ENCODE measurements around the gene GALM.
"Not testable (repeated sequence)": the region's sequence is repeated elsewhere in the genome, so short reads cannot be mapped to it uniquely, and the experiment has no call there.

Gene GALM

GRCh38 chr2:38683766-38684165 lies 17.9 kb downstream of the GALM start:
- DNase-seq = no peak

- DNase-seq = no peak
Measured at GRCh38 chr2:38685116-38685735, 19.3 kb downstream of the GALM start.

GRCh38 chr2:38690499-38691420 lies 24.8 kb downstream of the GALM start:
- DNase-seq = no peak

DNA sequence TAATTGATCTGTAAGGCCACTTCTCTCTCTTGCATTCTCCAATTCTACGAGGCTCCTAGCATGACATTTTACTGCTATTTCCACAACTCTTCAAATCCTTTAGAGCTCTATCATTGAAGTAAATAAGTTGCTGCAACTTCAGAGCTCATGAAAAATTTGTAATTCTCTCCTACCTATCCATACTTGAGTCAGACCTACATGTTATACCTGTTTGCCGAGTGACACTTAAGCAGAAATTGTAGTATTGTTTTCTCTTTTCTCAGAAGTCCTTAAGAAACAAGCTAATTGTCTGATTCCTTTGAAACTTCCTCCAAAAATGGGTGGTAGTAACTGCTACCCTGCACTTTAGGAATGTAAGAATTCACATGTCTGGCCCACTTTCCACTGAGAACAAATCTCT lies 26.1 kb downstream of the GALM start:
- no peak for DNase-seq

DNA sequence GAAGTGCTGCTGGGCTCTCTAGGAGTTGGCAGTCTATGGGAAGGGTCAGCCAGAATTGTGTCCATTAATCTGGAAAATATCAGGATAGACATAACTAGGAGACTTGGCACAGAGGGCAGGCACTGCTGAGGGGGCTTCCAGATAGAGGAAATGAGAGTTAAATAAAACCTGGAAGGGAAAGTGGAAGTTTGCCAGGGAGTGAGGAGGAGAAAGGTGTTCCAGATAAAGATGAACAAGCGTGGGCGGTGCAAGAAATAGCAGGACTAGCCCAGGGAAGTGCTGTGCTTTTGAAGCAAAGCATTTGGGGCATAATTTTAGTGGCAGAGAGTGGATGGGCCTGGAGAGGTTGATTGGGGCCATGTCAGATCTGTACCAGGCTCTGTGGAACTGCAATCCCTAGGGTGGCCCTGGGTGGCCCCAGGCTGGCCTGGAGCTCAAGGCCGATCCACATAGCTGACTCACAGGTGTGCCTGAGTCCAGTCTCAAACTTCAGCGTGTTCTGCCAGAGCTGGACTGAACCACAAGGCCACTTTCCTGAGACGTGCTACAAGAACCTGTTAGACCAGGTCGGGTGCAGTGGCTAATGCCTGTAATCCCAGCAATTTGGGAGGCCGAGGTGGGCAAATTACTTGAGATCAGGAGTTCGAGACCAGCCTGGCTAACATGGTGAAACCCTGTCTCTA lies 26.9 kb downstream of the GALM start:
- DNase-seq = no peak

- no peak for DNase-seq
Measured at GRCh38 chr2:38697116-38697840, 31.4 kb downstream of the GALM start.

- no peak for DNase-seq
Measured at GRCh38 chr2:38698467-38699003, 32.6 kb downstream of the GALM start.

GRCh38 chr2:38700113-38700785 lies 34.3 kb downstream of the GALM start:
- DNase-seq = no peak

DNA sequence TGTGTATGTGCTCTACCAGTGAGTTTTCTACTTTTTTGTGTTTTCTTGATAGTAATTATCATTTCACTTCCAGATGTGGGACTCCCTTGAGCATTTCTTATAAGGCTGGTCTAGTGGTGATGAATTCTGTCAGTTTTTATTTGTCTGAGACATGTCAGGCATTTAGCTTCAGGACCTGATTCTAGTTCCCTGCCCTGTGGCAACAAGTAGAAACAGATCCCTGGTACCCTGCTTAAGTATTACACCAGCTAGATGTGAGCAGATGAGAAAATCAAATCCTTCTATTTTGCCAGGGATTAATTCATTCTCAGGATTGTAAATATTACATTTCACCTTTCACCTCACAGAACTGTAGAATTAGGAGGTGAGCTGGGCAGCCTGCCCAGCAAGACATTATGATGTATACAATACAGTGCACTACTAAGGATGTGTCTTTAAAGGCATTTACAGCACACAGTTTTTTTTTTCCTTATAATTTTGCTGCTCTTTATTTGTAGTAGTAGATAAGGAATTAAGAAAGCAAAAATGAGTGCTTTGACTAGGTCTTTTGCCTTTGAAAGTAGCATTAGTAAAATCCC lies 35.1 kb downstream of the GALM start:
- no peak for DNase-seq

DNA sequence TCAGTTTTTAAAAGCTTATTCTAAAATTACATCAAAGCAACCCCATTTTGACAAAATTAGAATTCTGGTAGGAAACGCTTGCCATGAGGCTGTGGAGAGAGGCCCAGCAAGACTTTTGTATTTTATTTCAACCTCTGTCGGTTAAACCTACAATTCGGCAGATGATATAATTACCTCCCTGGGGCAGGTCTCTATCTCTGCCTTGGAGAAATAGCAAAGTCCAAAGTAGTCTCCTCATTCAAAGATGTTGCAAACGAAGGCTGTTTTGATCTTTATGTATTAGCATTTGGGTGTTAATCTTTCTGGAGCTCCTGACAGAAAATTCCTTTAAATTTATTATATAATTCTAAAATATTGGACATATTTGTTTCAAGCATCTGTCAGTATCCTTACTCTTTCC lies 35.6 kb downstream of the GALM start:
- DNase-seq = no peak

DNA sequence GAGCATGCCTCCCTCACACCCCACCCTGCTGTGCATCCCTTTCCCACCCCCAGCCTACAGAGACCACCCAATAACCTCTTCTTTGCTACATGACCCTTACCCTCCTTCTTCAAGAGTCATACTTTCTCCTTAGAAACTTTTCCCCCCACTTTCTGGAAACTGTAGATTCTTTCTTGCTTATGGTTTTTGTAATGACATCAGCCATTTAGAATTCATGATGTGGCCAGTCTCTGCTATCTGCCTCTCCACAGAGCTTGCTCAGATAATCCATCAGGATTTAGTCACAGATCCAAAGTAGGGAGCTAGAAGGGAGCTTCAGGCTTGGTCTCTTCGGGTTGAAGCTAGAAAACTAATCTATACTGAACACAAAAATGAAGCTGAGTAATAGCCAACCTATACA lies 36.5 kb downstream of the GALM start:
- no peak for DNase-seq

- not testable (repeated sequence) for DNase-seq
Measured at GRCh38 chr2:38703336-38703735, 37.4 kb downstream of the GALM start.

- DNase-seq = no peak
Measured at GRCh38 chr2:38704664-38705063, 38.8 kb downstream of the GALM start.

- no peak for DNase-seq
Measured at GRCh38 chr2:38706846-38707345, 41.0 kb downstream of the GALM start.

GRCh38 chr2:38708491-38708890 lies 42.6 kb downstream of the GALM start:
- not testable (repeated sequence) for DNase-seq

DNA sequence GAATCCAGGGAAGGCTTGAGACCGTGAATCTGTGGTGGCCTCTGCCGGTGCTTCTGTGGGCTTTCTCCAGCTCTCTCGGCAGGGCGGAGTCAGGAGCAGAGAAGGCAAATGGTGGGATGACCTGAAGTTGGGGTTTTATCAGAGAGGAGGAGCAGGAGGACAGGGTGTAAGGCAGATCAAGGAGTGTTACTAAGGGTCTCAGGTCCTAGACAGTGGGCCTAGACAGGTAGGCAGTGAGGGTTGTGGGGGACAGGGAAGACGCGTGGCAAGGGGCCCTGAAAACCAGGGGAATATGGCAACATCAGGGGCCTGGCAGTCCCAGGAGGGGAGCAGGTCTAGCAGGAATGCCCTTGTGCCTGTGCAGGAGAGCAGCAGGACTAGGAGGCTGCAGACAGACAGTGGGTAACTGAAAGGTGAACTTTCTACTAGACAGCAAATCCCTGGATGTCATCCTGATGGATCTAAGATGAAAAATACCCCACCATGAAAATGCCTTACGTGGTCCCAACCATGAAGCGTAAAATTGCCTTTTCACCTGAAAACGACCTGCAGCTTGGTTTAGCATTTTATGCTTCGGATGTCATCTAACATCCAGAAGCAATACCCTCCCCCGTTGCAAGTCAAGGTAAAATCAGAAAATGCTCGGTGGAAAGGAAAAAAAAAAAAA lies 43.1 kb downstream of the GALM start:
- no peak for DNase-seq

- DNase-seq = no peak
Measured at GRCh38 chr2:38709567-38710194, 43.8 kb downstream of the GALM start.

DNA sequence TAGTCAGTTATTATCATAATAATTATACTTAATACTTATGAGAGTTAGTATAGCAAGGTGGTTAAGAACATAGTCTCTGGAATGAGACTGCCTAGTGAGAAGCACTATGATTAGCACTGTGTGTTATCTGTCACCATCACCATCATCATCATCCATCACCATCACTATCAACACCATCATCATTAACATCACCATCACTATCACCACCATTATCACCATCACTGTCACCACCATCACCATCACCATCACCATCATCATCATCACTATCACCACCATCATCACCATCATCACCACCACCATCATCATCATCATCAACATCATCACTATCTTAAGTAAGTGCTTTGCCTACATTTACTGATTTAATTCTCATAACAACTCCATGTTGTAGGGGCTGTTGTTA lies 45.6 kb downstream of the GALM start:
- DNase-seq = no peak

DNA sequence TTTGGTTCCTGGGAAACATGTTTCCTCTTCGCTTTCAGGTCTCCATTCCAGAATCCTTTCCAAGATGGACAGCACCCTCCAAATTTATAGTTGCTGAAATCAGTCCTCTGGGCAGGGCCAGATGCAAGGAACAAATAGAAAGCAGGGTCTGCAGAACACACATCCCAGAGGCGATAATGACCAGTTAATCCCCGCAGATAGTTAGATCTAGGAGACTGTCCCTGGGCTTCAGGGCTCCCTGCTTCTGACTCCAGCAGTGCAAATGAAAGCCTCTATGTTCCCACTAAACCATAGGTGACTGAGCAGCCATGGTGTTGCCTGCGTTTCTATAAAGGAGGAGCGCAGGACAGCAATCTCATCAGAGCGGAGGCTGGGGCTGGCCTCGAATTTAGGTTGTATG lies 46.5 kb downstream of the GALM start:
- DNase-seq = no peak

DNA sequence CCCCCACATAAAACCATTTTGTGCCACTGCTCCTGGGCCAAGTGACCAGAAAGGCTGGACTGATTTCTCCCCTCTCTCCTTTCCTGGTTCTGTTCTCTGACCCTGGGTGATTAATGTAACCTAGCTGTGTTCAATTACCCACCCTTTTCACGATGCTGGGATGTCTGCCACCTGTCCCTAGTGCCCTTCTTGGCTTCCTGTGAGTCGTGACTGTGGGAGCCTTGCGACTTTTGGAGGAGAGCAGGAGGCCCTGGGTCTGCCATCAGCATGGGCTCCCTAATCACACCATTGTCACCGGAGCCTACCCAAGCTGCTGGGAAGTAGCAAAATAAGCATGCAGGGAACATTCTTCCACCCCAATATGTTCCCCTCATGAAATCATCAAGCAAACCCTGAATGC lies 47.0 kb downstream of the GALM start:
- no peak for DNase-seq

DNA sequence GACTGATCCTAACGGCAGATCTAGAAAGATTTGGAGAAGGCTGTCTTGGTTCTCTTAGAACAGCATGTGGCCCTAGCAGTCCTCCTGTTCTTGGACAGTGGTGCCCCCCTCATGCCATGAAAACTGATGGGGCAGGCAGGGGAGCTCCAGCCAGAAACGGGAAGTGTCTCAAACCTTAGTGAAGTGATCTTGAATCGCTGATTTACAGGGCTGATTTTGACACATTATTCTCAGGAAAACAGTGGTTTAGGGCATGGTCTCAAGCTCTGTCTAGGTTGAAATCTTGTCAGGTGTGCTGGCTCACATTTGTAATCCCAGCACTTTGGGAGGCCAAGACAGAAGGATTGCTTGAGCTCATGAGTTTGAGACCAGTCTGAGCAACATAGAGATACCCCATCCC lies 47.4 kb downstream of the GALM start:
- DNase-seq = no peak
